ENCODE measurements around the gene HGS.

HGS gene

GRCh38 chr17:81683208-81683583, 615 bp upstream of the HGS start:
- peak overlapping the region; percentile 87 to 90 for H3K4me3 Mint-ChIP-seq
- H3K27me3 Mint-ChIP-seq, result no peaks in the 10 kb centered on the region
- H3K4me1 Mint-ChIP-seq (ENCODE audit: low read depth in 2 of 2), result peaks cover 26 to 28% of the 10 kb centered on the region in 2 donors
- DNase-seq (no peak), ATAC-seq (replicated peaks) (peak; percentile 11)
- peaks cover 17% of the 10 kb centered on the region for H3K36me3 Mint-ChIP-seq (ENCODE audit: insufficient read depth)
- peak overlapping the region; percentile 87 to 91 for H3K27ac Mint-ChIP-seq
- no peaks in the 10 kb centered on the region for H3K9me3 Mint-ChIP-seq

GRCh38 chr17:81684442-81684911, 666 bp downstream of the HGS start:
- Mint-ChIP-seq H3K4me1 (ENCODE audit: low read depth in 2 of 2) (peaks cover 35 to 36% of the 10 kb centered on the region in 2 donors), H3K36me3 (ENCODE audit: insufficient read depth) (peaks cover 26% of the 10 kb centered on the region), H3K27ac (peak overlapping the region; percentile 87 to 91), H3K9me3 (no peaks in the 10 kb centered on the region), H3K4me3 (peak overlapping the region; percentile 87 to 90), H3K27me3 (no peaks in the 10 kb centered on the region)
- no peak for DNase-seq
- ATAC-seq (replicated peaks), result no peak

- Mint-ChIP-seq H3K4me1 (ENCODE audit: low read depth in 2 of 2) (peaks cover 36 to 42% of the 10 kb centered on the region in 2 donors), H3K9me3 (no peaks in the 10 kb centered on the region), H3K4me3 (peak overlapping the region; percentile 87 to 90), H3K36me3 (ENCODE audit: insufficient read depth) (peaks cover 27% of the 10 kb centered on the region), H3K27ac (peak overlapping the region; percentile 87 to 91), H3K27me3 (no peaks in the 10 kb centered on the region)
- ATAC-seq (replicated peaks), result no peak
- no peak for DNase-seq
These were observed 1.3 kb downstream of the HGS start for GRCh38 chr17:81685108-81685507.

- DNase-seq, result no peak
- no peak overlapping the region for H3K4me3 Mint-ChIP-seq
These were observed 2.8 kb downstream of the HGS start for GRCh38 chr17:81686614-81687013.

GRCh38 chr17:81687770-81688541, 4.1 kb downstream of the HGS start:
- Mint-ChIP-seq H3K27ac (peak overlapping the region; percentile 64 to 72), H3K27me3 (no peaks in the 10 kb centered on the region), H3K36me3 (ENCODE audit: insufficient read depth) (peaks cover 38% of the 10 kb centered on the region), H3K4me3 (no peak overlapping the region), H3K9me3 (no peaks in the 10 kb centered on the region), H3K4me1 (ENCODE audit: low read depth in 2 of 2) (peaks cover 31 to 37% of the 10 kb centered on the region in 2 donors)
- DNase-seq, result no peak
- no peak for ATAC-seq (replicated peaks)

More at GRCh38 chr17:81686614-81687013, 2.8 kb downstream of the HGS start:
- H3K36me3 Mint-ChIP-seq (ENCODE audit: insufficient read depth), result peaks cover 38% of the 10 kb centered on the region
- no peaks in the 10 kb centered on the region for H3K27me3 Mint-ChIP-seq
- ATAC-seq (replicated peaks), result no peak
- H3K27ac Mint-ChIP-seq, result no peak overlapping the region
- no peaks in the 10 kb centered on the region for H3K9me3 Mint-ChIP-seq
- H3K4me1 Mint-ChIP-seq (ENCODE audit: low read depth in 2 of 2), result peaks cover 36 to 42% of the 10 kb centered on the region in 2 donors

- ATAC-seq (replicated peaks) (no peak), DNase-seq (no peak)
- no peaks in the 10 kb centered on the region for H3K9me3 Mint-ChIP-seq
- H3K36me3 Mint-ChIP-seq (ENCODE audit: insufficient read depth), result peaks cover 38% of the 10 kb centered on the region
- H3K27me3 Mint-ChIP-seq, result no peaks in the 10 kb centered on the region
- H3K4me3 Mint-ChIP-seq, result no peak overlapping the region
- H3K4me1 Mint-ChIP-seq (ENCODE audit: low read depth in 2 of 2), result peaks cover 28 to 35% of the 10 kb centered on the region in 2 donors
- no peak overlapping the region for H3K27ac Mint-ChIP-seq
These were observed 4.8 kb downstream of the HGS start for GRCh38 chr17:81688616-81689015.

- Mint-ChIP-seq H3K4me1 (ENCODE audit: low read depth in 2 of 2) (peaks cover 20 to 26% of the 10 kb centered on the region in 2 donors), H3K27me3 (no peaks in the 10 kb centered on the region), H3K27ac (peak overlapping the region in 1 of 2 donors; percentile 70), H3K36me3 (ENCODE audit: insufficient read depth) (peaks cover 43% of the 10 kb centered on the region), H3K4me3 (no peak overlapping the region), H3K9me3 (no peaks in the 10 kb centered on the region)
- no peak for DNase-seq
- ATAC-seq (replicated peaks), result no peak
These were observed 6.3 kb downstream of the HGS start for GRCh38 chr17:81690066-81690465.

- DNase-seq, result no peak
- Mint-ChIP-seq H3K36me3 (ENCODE audit: insufficient read depth) (peaks cover 43% of the 10 kb centered on the region), H3K4me1 (ENCODE audit: low read depth in 2 of 2) (peaks cover 18 to 21% of the 10 kb centered on the region in 2 donors), H3K9me3 (no peaks in the 10 kb centered on the region), H3K4me3 (no peak overlapping the region), H3K27me3 (no peaks in the 10 kb centered on the region), H3K27ac (no peak overlapping the region)
- ATAC-seq (replicated peaks), result no peak
These were observed 6.7 kb downstream of the HGS start for GRCh38 chr17:81690549-81690948.

GRCh38 chr17:81691196-81691595, 7.4 kb downstream of the HGS start:
- Mint-ChIP-seq H3K27ac (no peak overlapping the region), H3K27me3 (no peaks in the 10 kb centered on the region), H3K4me3 (no peak overlapping the region), H3K9me3 (no peaks in the 10 kb centered on the region), H3K36me3 (ENCODE audit: insufficient read depth) (peaks cover 41% of the 10 kb centered on the region), H3K4me1 (ENCODE audit: low read depth in 2 of 2) (peaks cover 18 to 20% of the 10 kb centered on the region in 2 donors)
- ATAC-seq (replicated peaks), result no peak
- DNase-seq, result no peak

- no peak for DNase-seq
- Mint-ChIP-seq H3K9me3 (no peaks in the 10 kb centered on the region), H3K27me3 (no peaks in the 10 kb centered on the region), H3K27ac (no peak overlapping the region), H3K4me1 (ENCODE audit: low read depth in 2 of 2) (peaks cover 18 to 20% of the 10 kb centered on the region in 2 donors), H3K36me3 (ENCODE audit: insufficient read depth) (peaks cover 38% of the 10 kb centered on the region), H3K4me3 (no peak overlapping the region)
- no peak for ATAC-seq (replicated peaks)
These were observed 7.8 kb downstream of the HGS start for GRCh38 chr17:81691608-81692007.

- DNase-seq, result no peak
- Mint-ChIP-seq H3K9me3 (no peaks in the 10 kb centered on the region), H3K4me1 (ENCODE audit: low read depth in 2 of 2) (peaks cover 9 to 14% of the 10 kb centered on the region in 2 donors), H3K27me3 (no peaks in the 10 kb centered on the region), H3K27ac (no peak overlapping the region), H3K4me3 (no peak overlapping the region), H3K36me3 (ENCODE audit: insufficient read depth) (peaks cover 48% of the 10 kb centered on the region)
- no peak for ATAC-seq (replicated peaks)
These were observed 9.8 kb downstream of the HGS start for GRCh38 chr17:81693509-81694210.

- Mint-ChIP-seq H3K9me3 (no peaks in the 10 kb centered on the region), H3K27me3 (no peaks in the 10 kb centered on the region), H3K36me3 (ENCODE audit: insufficient read depth) (peaks cover 48% of the 10 kb centered on the region), H3K27ac (no peak overlapping the region), H3K4me1 (ENCODE audit: low read depth in 2 of 2) (peaks cover 0 to 3% of the 10 kb centered on the region in 2 donors), H3K4me3 (no peak overlapping the region)
- ATAC-seq (replicated peaks) (no peak), DNase-seq (no peak)
These were observed 11.0 kb downstream of the HGS start for GRCh38 chr17:81694810-81695209.

GRCh38 chr17:81695211-81695610, 11.4 kb downstream of the HGS start:
- peaks cover 45% of the 10 kb centered on the region for H3K36me3 Mint-ChIP-seq (ENCODE audit: insufficient read depth)
- no peaks in the 10 kb centered on the region for H3K9me3 Mint-ChIP-seq
- no peak overlapping the region for H3K4me3 Mint-ChIP-seq
- DNase-seq (no peak), ATAC-seq (replicated peaks) (no peak)
- no peak overlapping the region for H3K27ac Mint-ChIP-seq
- no peaks in the 10 kb centered on the region for H3K27me3 Mint-ChIP-seq
- no peaks in the 10 kb centered on the region for H3K4me1 Mint-ChIP-seq (ENCODE audit: low read depth in 2 of 2)

GRCh38 chr17:81695801-81696200, 12.0 kb downstream of the HGS start:
- Mint-ChIP-seq H3K36me3 (ENCODE audit: insufficient read depth) (peaks cover 44% of the 10 kb centered on the region), H3K27me3 (no peaks in the 10 kb centered on the region), H3K27ac (no peak overlapping the region), H3K4me3 (no peak overlapping the region), H3K9me3 (no peaks in the 10 kb centered on the region), H3K4me1 (ENCODE audit: low read depth in 2 of 2) (peaks cover under 1 to 1% of the 10 kb centered on the region in 2 donors)
- DNase-seq (no peak), ATAC-seq (replicated peaks) (no peak)
